GM12878 (cell line): ENCODE measurements around the gene SMARCC2. TPM values are rescaled to one million over a fixed set of nuclear protein-coding genes. Genes with fewer than 3 reads are reported as not detected.

Experiments
- BHLHE40 ChIP-seq, 2 experiments: fragments of 450-650 bp in 1 of 2; IDR thresholded peaks; 2 replicates each; pipeline ENCODE4 v1.6.1; 2011 to 2017; ENCODE audit warnings: low read depth in 2 of 2, borderline replicate concordance in 1 of 2, improper control_type of control experiment in 1 of 2, low read length in 1 of 2, mild to moderate bottlenecking in 1 of 2
- CUX1 ChIP-seq: IDR thresholded peaks from 2 replicates; pipeline ENCODE4 v1.6.1; 2012; ENCODE audit warnings: improper control_type of control experiment, low read depth, low read length; ENCODE audit not compliant: insufficient replicate concordance
- HDAC2 ChIP-seq: fragments of 200-600 bp; sonication (generic); IDR thresholded peaks from 2 replicates; pipeline ENCODE4 v1.6.1; 2017
- KLF5 ChIP-seq: fragments of 450-650 bp; IDR thresholded peaks from 2 replicates; pipeline ENCODE4 v1.6.1; 2014; ENCODE audit warnings: mild to moderate bottlenecking; ENCODE audit not compliant: partially characterized antibody
- MAX ChIP-seq: IDR thresholded peaks from 2 replicates; pipeline ENCODE4 v1.6.1; 2012; ENCODE audit warnings: low read depth, low read length, improper control_type of control experiment
- PRDM15 ChIP-seq: fragments of 450-650 bp; formaldehyde crosslinking; IDR thresholded peaks from 2 replicates; pipeline ENCODE4 v1.4.0; 2020; ENCODE audit warnings: mild to moderate bottlenecking, moderate library complexity
- RCOR1 ChIP-seq: conservative IDR thresholded peaks from 2 replicates; pipeline ENCODE4 v1.6.1; 2012; ENCODE audit warnings: low read depth, low read length, improper control_type of control experiment
- RELB ChIP-seq: fragments of 450-650 bp; IDR thresholded peaks from 2 replicates; pipeline ENCODE4 v1.6.1; 2017; ENCODE audit warnings: low read depth, mild to moderate bottlenecking, moderate library complexity
- RUNX3 ChIP-seq: IDR thresholded peaks from 2 replicates; pipeline ENCODE4 v1.6.1; 2012; ENCODE audit warnings: low read length, inconsistent platforms
- TBL1XR1 ChIP-seq: IDR thresholded peaks from 2 replicates; pipeline ENCODE4 v1.6.1; 2012; ENCODE audit warnings: low read depth, low read length, improper control_type of control experiment
- ZBTB11 ChIP-seq: fragments of 450-650 bp; formaldehyde crosslinking; IDR thresholded peaks from 2 replicates; pipeline ENCODE4 v1.5.0; 2022; ENCODE audit warnings: mild to moderate bottlenecking, missing genetic modification characterization
- polyA plus RNA-seq, 11 experiments: library from polyadenylated mRNA; depleted of rRNA in 4 of 11; unstranded in 6 of 11; stranded (reverse) in 5 of 11; fragments of >200 nt; fragmentation: Nextera tagmentation in 4 of 11; fragmentation: Illumina TruSeq in 1 of 11; extraction: Ambion mirVana in 4 of 11; extraction: Trizol in 1 of 11; gene quantifications; 1 replicate in 1 of 11; 2 replicates in 10 of 11; pipeline versions ENCODE4 v1.2.1 to v1.2.3, GENCODE V29; 2011 to 2016; ENCODE audit warnings: inconsistent platforms in 2 of 11, missing spikeins in 2 of 11, low read depth in 1 of 11
- total RNA-seq, 4 experiments: library from RNA; depleted of rRNA in 3 of 4; stranded (reverse); fragments of >200 nt in 3 of 4; fragmentation: Illumina TruSeq in 1 of 4; extraction: Trizol in 1 of 4; gene quantifications; 2 replicates each; pipeline versions ENCODE4 v1.2.1 to v1.2.3, GENCODE V29; 2013 to 2021

The SMARCC2 gene
- total and polyA plus RNA-seq, 10 of the 15 experiments (the other 5 are each of a cell fraction or from before 2014, with no cell fraction given), result 13.6 to 71.2 (median 42.3) TPM

- TF ChIP-seq RCOR1 (no peak), KLF5 (no peak), ZBTB11 (CRISPR knock-in tag) (no peak), RUNX3 (peak; percentile 33), TBL1XR1 (peak; percentile 69), CUX1 (no peak), BHLHE40 (IDR thresholded peaks at IDR 0.05; ENCODE audit: borderline replicate concordance in 1 of 2, low read depth in 2 of 2, low read length in 1 of 2) (peak; percentile 44 to 50; a peak in 2 of 4 replicates), HDAC2 (no peak), RELB (0 out of 2 replicates have a peak, but pooled peaks have one; percentile 27), PRDM15 (CRISPR knock-in tag) (no peak), MAX (peak; percentile 3; the same call in 1 of the 2 replicates)
These were observed 31.9 kb downstream of the SMARCC2 start (continued) for GRCh38 chr12:56157201-56158028.
